ENCODE measurements around the gene LATS1. TPM values are rescaled to one million over a fixed set of nuclear protein-coding genes. Genes with fewer than 3 reads are reported as not detected.
A peak's percentile ranks its signal among the peaks of the same experiment; 100 is the strongest.
"Not testable (repeated sequence)": the region's sequence is repeated elsewhere in the genome, so short reads cannot be mapped to it uniquely, and the experiment has no call there.

The LATS1 gene
- total RNA-seq, 1 donor from 2014 or later: 25.3 TPM

DNA sequence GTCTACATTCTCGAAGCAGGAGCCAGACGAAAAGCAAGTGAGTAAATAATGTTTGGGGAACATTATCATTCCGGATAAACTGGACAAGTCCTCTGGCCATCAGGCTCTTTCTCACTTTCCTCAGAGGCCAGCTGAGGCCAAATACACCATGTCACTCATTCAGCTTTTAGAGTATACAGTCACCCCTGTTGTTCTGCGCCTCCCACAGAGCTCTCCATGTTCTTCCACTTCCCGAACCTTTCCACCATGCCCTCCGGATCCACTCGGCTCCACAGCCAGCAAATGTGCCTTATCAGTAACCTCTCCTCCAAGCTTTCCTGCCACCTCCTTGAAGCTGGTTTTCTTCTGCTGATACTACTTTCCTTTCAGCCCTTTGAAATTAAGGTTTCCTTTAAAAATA, 31.7 kb downstream of the LATS1 start:
- Mint-ChIP-seq H3K9me3 (ENCODE audit: unreplicated experiment) (no peaks in the 10 kb centered on the region), H3K4me1 (ENCODE audit: unreplicated experiment) (no peaks in the 10 kb centered on the region), H3K27ac (ENCODE audit: unreplicated experiment) (no peak overlapping the region), H3K36me3 (ENCODE audit: low read depth, unreplicated experiment) (peaks cover 19% of the 10 kb centered on the region), H3K27me3 (ENCODE audit: unreplicated experiment) (no peaks in the 10 kb centered on the region), H3K4me3 (ENCODE audit: unreplicated experiment) (no peak overlapping the region)
- DNase-seq (ENCODE audit: low spot score): no peak
- no peak for TF ChIP-seq CTCF (IDR thresholded peaks at IDR 0.05; ENCODE audit: unreplicated experiment)

GRCh38 chr6:149683256-149683859, 34.5 kb downstream of the LATS1 start:
- Mint-ChIP-seq H3K4me3 (ENCODE audit: unreplicated experiment) (peak overlapping the region; percentile 8), H3K9me3 (ENCODE audit: unreplicated experiment) (no peaks in the 10 kb centered on the region), H3K4me1 (ENCODE audit: unreplicated experiment) (no peaks in the 10 kb centered on the region), H3K36me3 (ENCODE audit: low read depth, unreplicated experiment) (peaks cover 20% of the 10 kb centered on the region), H3K27me3 (ENCODE audit: unreplicated experiment) (no peaks in the 10 kb centered on the region), H3K27ac (ENCODE audit: unreplicated experiment) (no peak overlapping the region)
- TF ChIP-seq CTCF (IDR thresholded peaks at IDR 0.05; ENCODE audit: unreplicated experiment): no peak
- DNase-seq (ENCODE audit: low spot score): no peak

DNA sequence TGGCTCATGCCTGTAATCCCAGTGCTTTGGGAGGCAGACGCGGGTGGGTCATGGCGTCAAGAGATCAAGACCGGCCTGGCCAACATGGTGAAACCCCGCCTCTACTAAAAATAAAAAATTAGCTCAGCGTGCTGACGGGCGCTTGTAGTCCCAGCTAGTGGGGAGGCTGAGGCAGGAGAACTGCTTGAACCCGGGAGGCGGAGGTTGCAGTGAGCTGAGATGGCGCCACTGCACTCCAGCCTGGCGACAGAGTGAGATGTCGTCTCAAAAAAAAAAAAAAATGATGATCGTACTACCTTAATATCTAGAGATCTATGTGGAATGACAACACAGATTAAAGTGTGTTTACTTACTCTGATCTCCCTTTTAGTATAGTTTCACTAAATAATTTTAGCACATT, 36.1 kb downstream of the LATS1 start:
- DNase-seq (ENCODE audit: low spot score); H3K4me1 Mint-ChIP-seq (ENCODE audit: unreplicated experiment); H3K27ac Mint-ChIP-seq (ENCODE audit: unreplicated experiment); H3K27me3 Mint-ChIP-seq (ENCODE audit: unreplicated experiment); H3K4me3 Mint-ChIP-seq (ENCODE audit: unreplicated experiment); H3K9me3 Mint-ChIP-seq (ENCODE audit: unreplicated experiment): not testable (repeated sequence)
- H3K36me3 Mint-ChIP-seq (ENCODE audit: low read depth, unreplicated experiment): peaks cover 20% of the 10 kb centered on the region

- no peak for DNase-seq (ENCODE audit: low spot score)
- H3K27me3 Mint-ChIP-seq (ENCODE audit: unreplicated experiment): no peaks in the 10 kb centered on the region
- peaks cover 20% of the 10 kb centered on the region for H3K36me3 Mint-ChIP-seq (ENCODE audit: low read depth, unreplicated experiment)
- no peak for TF ChIP-seq CTCF (IDR thresholded peaks at IDR 0.05; ENCODE audit: unreplicated experiment)
- H3K4me1 Mint-ChIP-seq (ENCODE audit: unreplicated experiment): no peaks in the 10 kb centered on the region
- H3K4me3 Mint-ChIP-seq (ENCODE audit: unreplicated experiment): no peak overlapping the region
- no peak overlapping the region for H3K27ac Mint-ChIP-seq (ENCODE audit: unreplicated experiment)
- no peaks in the 10 kb centered on the region for H3K9me3 Mint-ChIP-seq (ENCODE audit: unreplicated experiment)
Measured at GRCh38 chr6:149681209-149681608, 36.7 kb downstream of the LATS1 start.

DNA sequence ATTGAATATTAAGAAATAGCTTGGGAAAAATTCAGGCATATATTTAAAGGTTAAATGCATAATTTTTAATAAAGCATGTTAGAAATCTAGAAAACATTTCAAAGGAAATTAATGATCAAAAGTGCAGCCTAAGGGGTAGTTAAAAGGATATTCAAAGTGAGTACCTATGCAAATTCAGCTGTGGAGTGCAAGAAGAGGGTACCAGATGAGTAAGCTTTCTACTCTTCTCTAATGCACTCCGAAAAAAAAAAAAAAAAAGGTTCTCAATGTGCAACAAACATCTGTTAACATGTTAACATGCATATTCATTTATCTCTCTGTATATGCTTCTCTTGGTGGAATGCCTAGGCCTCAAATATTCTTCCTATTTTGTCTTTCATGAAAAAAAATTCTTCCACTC, 37.4 kb downstream of the LATS1 start:
- H3K27me3 Mint-ChIP-seq (ENCODE audit: unreplicated experiment): no peaks in the 10 kb centered on the region
- H3K4me3 Mint-ChIP-seq (ENCODE audit: unreplicated experiment): no peak overlapping the region
- no peaks in the 10 kb centered on the region for H3K4me1 Mint-ChIP-seq (ENCODE audit: unreplicated experiment)
- TF ChIP-seq CTCF (IDR thresholded peaks at IDR 0.05; ENCODE audit: unreplicated experiment): no peak
- H3K9me3 Mint-ChIP-seq (ENCODE audit: unreplicated experiment): no peaks in the 10 kb centered on the region
- no peak overlapping the region for H3K27ac Mint-ChIP-seq (ENCODE audit: unreplicated experiment)
- H3K36me3 Mint-ChIP-seq (ENCODE audit: low read depth, unreplicated experiment): peaks cover 22% of the 10 kb centered on the region
- no peak for DNase-seq (ENCODE audit: low spot score)

DNA sequence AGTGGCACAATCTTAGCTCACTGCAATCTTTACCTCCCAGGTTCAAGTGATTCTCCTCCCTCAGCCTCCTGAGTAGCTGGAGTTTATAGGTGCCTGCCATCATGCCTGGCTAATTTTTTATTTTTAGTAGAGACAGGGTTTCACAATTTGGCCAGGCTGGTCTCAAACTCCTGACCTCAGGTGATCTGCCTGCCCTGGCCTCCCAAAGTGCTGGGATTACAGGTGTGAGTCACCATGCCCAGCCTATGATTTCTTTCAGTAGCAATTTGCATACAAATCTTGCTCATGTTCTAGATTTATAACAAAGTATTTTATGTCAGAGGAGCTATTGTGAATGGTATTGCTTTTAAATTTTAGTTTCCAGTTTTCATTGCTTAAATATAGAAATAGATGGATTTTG, 45.6 kb downstream of the LATS1 start:
- not testable (repeated sequence) for DNase-seq (ENCODE audit: low spot score); H3K4me1 Mint-ChIP-seq (ENCODE audit: unreplicated experiment); H3K27ac Mint-ChIP-seq (ENCODE audit: unreplicated experiment); H3K27me3 Mint-ChIP-seq (ENCODE audit: unreplicated experiment); H3K4me3 Mint-ChIP-seq (ENCODE audit: unreplicated experiment); H3K9me3 Mint-ChIP-seq (ENCODE audit: unreplicated experiment)
- peaks cover 26% of the 10 kb centered on the region for H3K36me3 Mint-ChIP-seq (ENCODE audit: low read depth, unreplicated experiment)

Data from endothelial cell (in vitro differentiated cells).